Endodermal cell (in vitro differentiated cells): ENCODE results near the gene UHRF2. TPM values are rescaled to one million over a fixed set of nuclear protein-coding genes. Genes with fewer than 3 reads are reported as not detected.

Experiments used
- DNase-seq: peaks from one replicate; pipeline ENCODE4 v3.0.0-alpha.2; 2017
- H3K27ac ChIP-seq: 2 replicates; pipeline ENCODE4 v1.5.1; 2013; ENCODE audit warnings: mild to moderate bottlenecking, low read depth, low read length, moderate library complexity
- H3K27me3 ChIP-seq: 2 replicates; pipeline ENCODE4 v1.6.1; 2013; ENCODE audit warnings: mild to moderate bottlenecking, low read length, moderate library complexity; ENCODE audit not compliant: insufficient read depth, control insufficient read depth, poor library complexity, severe bottlenecking
- H3K36me3 ChIP-seq: 2 replicates; pipeline ENCODE4 v1.7.0; 2013; ENCODE audit warnings: mild to moderate bottlenecking, low read length, moderate library complexity; ENCODE audit not compliant: control insufficient read depth, insufficient read depth
- H3K4me1 ChIP-seq: one replicate; pipeline ENCODE4 v1.7.0; 2013; ENCODE audit warnings: low read length; ENCODE audit not compliant: control insufficient read depth, insufficient read depth
- H3K4me3 ChIP-seq: 2 replicates; pipeline ENCODE4 v1.5.1; 2013; ENCODE audit warnings: mild to moderate bottlenecking, low read length, moderate library complexity
- H3K9ac ChIP-seq: 2 replicates; pipeline ENCODE4 v1.6.1; 2013; ENCODE audit warnings: mild to moderate bottlenecking, low read length, moderate library complexity; ENCODE audit not compliant: poor library complexity, severe bottlenecking; ENCODE audit errors: extremely low read depth
- H3K9me3 ChIP-seq: 2 replicates; pipeline ENCODE4 v1.6.1; 2013; ENCODE audit warnings: mild to moderate bottlenecking, low read length, moderate library complexity; ENCODE audit not compliant: control insufficient read depth
- H3K27ac Mint-ChIP-seq: 2 replicates; pipeline ENCODE4 v1.8.0; 2020; ENCODE audit warnings: mixed read lengths
- H3K27me3 Mint-ChIP-seq: 2 replicates; pipeline ENCODE4 v1.8.0; 2021; ENCODE audit warnings: mild to moderate bottlenecking, mixed read lengths; ENCODE audit not compliant: insufficient read depth
- H3K36me3 Mint-ChIP-seq: 2 replicates; pipeline ENCODE4 v1.8.0; 2020; ENCODE audit warnings: low read depth, mixed read lengths
- H3K4me1 Mint-ChIP-seq: 2 replicates; pipeline ENCODE4 v1.8.0; 2020; ENCODE audit warnings: mixed read lengths
- H3K4me3 Mint-ChIP-seq: 2 replicates; pipeline ENCODE4 v1.8.0; 2020; ENCODE audit warnings: mild to moderate bottlenecking, moderate library complexity, mixed read lengths
- H3K9me3 Mint-ChIP-seq: 2 replicates; pipeline ENCODE4 v1.8.0; 2020; ENCODE audit warnings: mild to moderate bottlenecking, mixed read lengths
- CTCF ChIP-seq: fragments of 200-600 bp; sonication (generic); conservative IDR thresholded peaks from 2 replicates; pipeline ENCODE4 v1.5.0; 2021; ENCODE audit warnings: antibody characterized with exemption, mild to moderate bottlenecking
- WGBS, 2 experiments: methylation state at CpG; one replicate each; pipeline versions ENCODE4 v1.1.5 to v1.1.7; 2013; ENCODE audit warnings: missing lambda C conversion rate in 2 of 2, mixed read lengths in 1 of 2; ENCODE audit not compliant: insufficient coverage in 1 of 2, insufficient read length in 1 of 2; 5-methylcytosine and 5-hydroxymethylcytosine counted together
- total RNA-seq, 2 donors: library from RNA; stranded (reverse); fragmentation: NEBNext Ultra II Directional in 1 of 2; extraction: Animal tissue kit (Norgen Biotek cat#: 25700) in 1 of 2; gene quantifications; 2 replicates in 1 of 2; 3 replicates in 1 of 2; pipeline ENCODE4 v1.2.1, GENCODE V29; 2021

Gene UHRF2
- total RNA-seq, 2 donors from 2014 or later = 69.4 to 83.2 TPM

GRCh38 chr9:6443661-6444060, 30.7 kb downstream of the UHRF2 start:
- H3K4me3 ChIP-seq = no peak overlapping the region
- peaks cover 33% of the 10 kb centered on the region for H3K36me3 Mint-ChIP-seq
- H3K27me3 Mint-ChIP-seq = no peaks in the 10 kb centered on the region
- H3K9ac ChIP-seq = no peak overlapping the region
- H3K4me1 ChIP-seq = no peaks in the 10 kb centered on the region
- H3K9me3 Mint-ChIP-seq = no peaks in the 10 kb centered on the region
- no peak for TF ChIP-seq CTCF
- 95 to 100% methylated on average over 1 of the region's 1 CpG for WGBS, 2 experiments
- no peaks in the 10 kb centered on the region for H3K9me3 ChIP-seq
- no peak overlapping the region for H3K4me3 Mint-ChIP-seq
- no peak overlapping the region for H3K27ac ChIP-seq
- H3K27ac Mint-ChIP-seq = no peak overlapping the region
- H3K36me3 ChIP-seq = peaks cover 38% of the 10 kb centered on the region
- no peaks in the 10 kb centered on the region for H3K27me3 ChIP-seq
- peaks cover 18% of the 10 kb centered on the region for H3K4me1 Mint-ChIP-seq
- no peak for DNase-seq

GRCh38 chr9:6444128-6444527, 31.1 kb downstream of the UHRF2 start:
- no peak for TF ChIP-seq CTCF
- Histone ChIP-seq H3K36me3 (peaks cover 38% of the 10 kb centered on the region), H3K27me3 (no peaks in the 10 kb centered on the region), H3K9me3 (no peaks in the 10 kb centered on the region), H3K4me1 (peaks cover 1% of the 10 kb centered on the region), H3K9ac (no peak overlapping the region), H3K27ac (no peak overlapping the region), H3K4me3 (no peak overlapping the region)
- DNase-seq = no peak
- Mint-ChIP-seq H3K4me1 (peaks cover 20% of the 10 kb centered on the region), H3K9me3 (no peaks in the 10 kb centered on the region), H3K36me3 (peaks cover 31% of the 10 kb centered on the region), H3K27ac (no peak overlapping the region), H3K4me3 (no peak overlapping the region), H3K27me3 (no peaks in the 10 kb centered on the region)
- 92 to 100% methylated on average over 1 to 2 of the region's 2 CpGs for WGBS, 2 experiments

- peaks cover 44% of the 10 kb centered on the region for H3K4me1 Mint-ChIP-seq
Observed at GRCh38 chr9:6449086-6449485, 36.1 kb downstream of the UHRF2 start.

More at GRCh38 chr9:6449086-6449485, 36.1 kb downstream of the UHRF2 start:
- H3K27me3 ChIP-seq = no peaks in the 10 kb centered on the region
- TF ChIP-seq CTCF = no peak
- no peaks in the 10 kb centered on the region for H3K27me3 Mint-ChIP-seq
- H3K36me3 ChIP-seq = peaks cover 11% of the 10 kb centered on the region
- no peak for DNase-seq
- H3K9me3 ChIP-seq = no peaks in the 10 kb centered on the region
- no peak overlapping the region for H3K4me3 Mint-ChIP-seq
- H3K9me3 Mint-ChIP-seq = no peaks in the 10 kb centered on the region
- WGBS, 2 experiments = 83 to 95% methylated on average over 1 of the region's 1 CpG
- H3K4me1 ChIP-seq = peaks cover 12% of the 10 kb centered on the region
- H3K4me3 ChIP-seq = no peak overlapping the region
- peak overlapping the region; percentile 11 for H3K27ac Mint-ChIP-seq
- peaks cover 13% of the 10 kb centered on the region for H3K36me3 Mint-ChIP-seq
- no peak overlapping the region for H3K9ac ChIP-seq
- no peak overlapping the region for H3K27ac ChIP-seq
